ENCODE measurements around the gene APOA4. TPM values are rescaled to one million over a fixed set of nuclear protein-coding genes. Genes with fewer than 3 reads are reported as not detected.
"Not testable (repeated sequence)": the region's sequence is repeated elsewhere in the genome, so short reads cannot be mapped to it uniquely, and the experiment has no call there.

The APOA4 gene
- total RNA-seq, 1 donor from 2014 or later, result not detected

DNA sequence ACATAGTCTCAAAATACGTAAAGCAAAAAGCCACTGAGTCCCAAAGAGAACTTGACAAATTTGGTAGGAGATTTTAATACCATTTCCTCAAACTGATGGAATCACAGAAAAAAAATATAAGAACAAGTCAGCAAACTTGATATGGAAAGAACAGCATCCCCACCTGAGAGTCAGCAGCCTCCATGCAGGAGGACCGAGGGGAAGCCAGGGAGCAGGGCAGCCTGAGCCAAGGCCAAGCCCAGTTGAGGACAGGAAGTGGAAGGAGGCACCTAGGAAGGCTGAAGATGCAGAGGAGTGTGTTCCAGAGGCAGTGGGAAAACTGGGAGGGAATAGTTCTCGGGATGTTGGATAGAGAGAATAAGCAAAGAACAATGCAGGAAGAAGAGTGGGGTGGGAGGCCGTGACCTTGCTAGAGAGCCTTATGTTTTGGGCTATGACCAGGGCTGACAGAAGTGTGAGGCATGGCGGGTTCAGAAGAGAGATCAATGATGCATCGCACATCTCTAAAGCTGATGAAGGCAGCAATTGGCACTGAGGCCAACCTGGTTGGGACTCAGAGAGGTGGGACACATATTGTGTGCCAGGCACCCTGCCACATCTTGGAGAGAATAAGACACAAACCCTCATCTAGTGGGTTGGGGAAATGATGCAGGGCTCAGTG, 15.4 kb downstream of the APOA4 start:
- H3K27ac Mint-ChIP-seq (ENCODE audit: unreplicated experiment), result no peak overlapping the region
- no peak for DNase-seq (ENCODE audit: low read depth, low spot score)
- H3K36me3 Mint-ChIP-seq (ENCODE audit: low read depth), result no peaks in the 10 kb centered on the region
- H3K4me1 Mint-ChIP-seq, result no peaks in the 10 kb centered on the region
- no peak overlapping the region for H3K4me3 Mint-ChIP-seq
- TF ChIP-seq, protein P1, sequence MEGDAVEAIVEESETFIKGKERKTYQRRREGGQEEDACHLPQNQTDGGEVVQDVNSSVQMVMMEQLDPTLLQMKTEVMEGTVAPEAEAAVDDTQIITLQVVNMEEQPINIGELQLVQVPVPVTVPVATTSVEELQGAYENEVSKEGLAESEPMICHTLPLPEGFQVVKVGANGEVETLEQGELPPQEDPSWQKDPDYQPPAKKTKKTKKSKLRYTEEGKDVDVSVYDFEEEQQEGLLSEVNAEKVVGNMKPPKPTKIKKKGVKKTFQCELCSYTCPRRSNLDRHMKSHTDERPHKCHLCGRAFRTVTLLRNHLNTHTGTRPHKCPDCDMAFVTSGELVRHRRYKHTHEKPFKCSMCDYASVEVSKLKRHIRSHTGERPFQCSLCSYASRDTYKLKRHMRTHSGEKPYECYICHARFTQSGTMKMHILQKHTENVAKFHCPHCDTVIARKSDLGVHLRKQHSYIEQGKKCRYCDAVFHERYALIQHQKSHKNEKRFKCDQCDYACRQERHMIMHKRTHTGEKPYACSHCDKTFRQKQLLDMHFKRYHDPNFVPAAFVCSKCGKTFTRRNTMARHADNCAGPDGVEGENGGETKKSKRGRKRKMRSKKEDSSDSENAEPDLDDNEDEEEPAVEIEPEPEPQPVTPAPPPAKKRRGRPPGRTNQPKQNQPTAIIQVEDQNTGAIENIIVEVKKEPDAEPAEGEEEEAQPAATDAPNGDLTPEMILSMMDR (conservative IDR thresholded peaks at IDR 0.05), result no peak
- H3K27me3 Mint-ChIP-seq (ENCODE audit: low read depth), result peaks cover 2% of the 10 kb centered on the region
- H3K9me3 Mint-ChIP-seq, result peaks cover 3% of the 10 kb centered on the region

DNA sequence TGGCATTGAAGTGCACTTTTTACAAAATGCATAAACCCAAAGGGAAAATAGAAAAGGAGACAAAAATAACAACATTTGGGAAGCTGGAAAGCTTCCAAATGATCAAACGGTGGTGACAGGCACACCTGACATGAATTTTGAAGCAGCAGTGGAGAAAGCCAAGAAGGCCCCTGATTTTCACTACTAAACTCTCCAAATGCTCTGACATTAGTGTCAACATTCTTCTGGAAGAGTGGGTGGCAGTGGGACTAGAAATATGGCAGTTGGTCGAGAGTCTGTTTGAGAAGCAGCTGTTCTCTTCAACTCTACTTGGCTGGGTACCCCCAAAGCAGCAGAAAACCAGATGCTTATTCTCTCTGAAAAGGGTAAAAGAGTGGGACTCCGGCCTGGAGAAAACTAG, 19.1 kb downstream of the APOA4 start:
- Mint-ChIP-seq H3K4me1 (no peaks in the 10 kb centered on the region), H3K27ac (ENCODE audit: unreplicated experiment) (peak overlapping the region; percentile 54), H3K36me3 (ENCODE audit: low read depth) (no peaks in the 10 kb centered on the region), H3K4me3 (no peak overlapping the region), H3K9me3 (peaks cover 1% of the 10 kb centered on the region), H3K27me3 (ENCODE audit: low read depth) (peaks cover 4% of the 10 kb centered on the region)
- no peak for DNase-seq (ENCODE audit: low read depth, low spot score)
- TF ChIP-seq, protein P1 (conservative IDR thresholded peaks at IDR 0.05), result no peak

DNA sequence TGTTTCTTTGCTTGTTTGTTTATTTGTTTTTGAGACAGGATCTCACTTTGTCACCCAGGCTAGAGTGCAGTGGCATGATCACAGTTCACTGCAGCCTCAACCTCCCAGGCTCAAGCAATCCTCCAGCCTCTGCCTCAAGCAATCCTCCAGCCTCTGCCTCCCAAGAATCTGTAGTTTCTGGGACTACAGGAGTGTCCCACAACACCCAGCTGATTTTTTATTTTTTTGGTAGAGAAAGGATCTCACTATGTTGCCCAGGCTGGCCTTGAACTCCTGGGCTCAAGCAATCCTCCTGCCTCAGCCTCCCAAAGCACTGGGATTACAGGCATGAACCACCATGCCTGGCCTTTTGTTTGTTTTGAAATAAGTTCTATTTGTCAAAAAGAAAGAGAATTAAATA, 21.4 kb downstream of the APOA4 start:
- not testable (repeated sequence) for H3K36me3 Mint-ChIP-seq (ENCODE audit: low read depth); H3K4me1 Mint-ChIP-seq; DNase-seq (ENCODE audit: low read depth, low spot score); H3K4me3 Mint-ChIP-seq; H3K27me3 Mint-ChIP-seq (ENCODE audit: low read depth); H3K27ac Mint-ChIP-seq (ENCODE audit: unreplicated experiment); H3K9me3 Mint-ChIP-seq

DNA sequence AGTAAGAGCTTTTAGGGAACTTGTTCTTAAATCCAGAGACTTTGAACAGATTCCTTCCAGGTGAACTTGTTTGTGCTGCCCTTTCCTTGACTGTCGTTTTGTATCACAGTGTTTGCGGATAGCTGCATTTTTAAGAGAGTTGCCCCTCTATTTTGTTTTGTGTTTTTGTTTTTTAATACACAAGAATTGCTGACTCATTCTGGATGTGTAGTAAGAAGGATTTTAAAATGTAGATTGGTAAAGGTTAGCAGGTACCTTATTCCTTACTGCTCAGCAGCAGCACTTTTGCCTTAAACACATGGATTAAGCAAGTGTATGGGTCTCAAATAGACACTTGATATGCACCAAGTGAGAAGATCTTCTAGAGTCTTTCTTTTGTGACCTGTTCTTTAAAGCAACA, 22.5 kb downstream of the APOA4 start:
- H3K27me3 Mint-ChIP-seq (ENCODE audit: low read depth), result peaks cover 4% of the 10 kb centered on the region
- no peaks in the 10 kb centered on the region for H3K4me1 Mint-ChIP-seq
- no peaks in the 10 kb centered on the region for H3K9me3 Mint-ChIP-seq
- TF ChIP-seq, protein P1 (conservative IDR thresholded peaks at IDR 0.05), result no peak
- H3K36me3 Mint-ChIP-seq (ENCODE audit: low read depth), result no peaks in the 10 kb centered on the region
- no peak overlapping the region for H3K27ac Mint-ChIP-seq (ENCODE audit: unreplicated experiment)
- no peak for DNase-seq (ENCODE audit: low read depth, low spot score)
- no peak overlapping the region for H3K4me3 Mint-ChIP-seq

DNA sequence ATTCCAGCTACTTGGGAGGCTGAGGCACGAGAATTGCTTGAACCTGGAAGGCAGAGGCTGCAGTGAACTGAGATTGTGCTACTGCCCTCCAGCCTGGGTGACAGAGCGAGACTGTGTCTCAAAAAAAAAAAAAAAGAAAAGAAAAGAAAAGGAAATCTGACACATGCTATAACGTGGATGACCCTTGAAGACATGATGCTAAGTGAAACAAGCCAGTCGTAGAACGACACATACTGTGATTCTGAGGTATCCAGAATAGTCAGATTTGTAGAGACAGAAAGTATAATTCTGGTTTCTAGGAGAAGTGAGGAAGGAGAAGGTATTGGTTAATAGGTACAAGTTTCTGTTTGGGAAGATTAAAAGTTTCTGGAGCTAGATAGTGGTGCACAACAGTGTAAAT, 24.7 kb downstream of the APOA4 start:
- TF ChIP-seq, protein P1 (conservative IDR thresholded peaks at IDR 0.05), result no peak
- H3K27me3 Mint-ChIP-seq (ENCODE audit: low read depth), result peaks cover 4% of the 10 kb centered on the region
- DNase-seq (ENCODE audit: low read depth, low spot score), result no peak
- no peaks in the 10 kb centered on the region for H3K4me1 Mint-ChIP-seq
- H3K9me3 Mint-ChIP-seq, result no peaks in the 10 kb centered on the region
- no peak overlapping the region for H3K4me3 Mint-ChIP-seq
- H3K36me3 Mint-ChIP-seq (ENCODE audit: low read depth), result no peaks in the 10 kb centered on the region
- no peak overlapping the region for H3K27ac Mint-ChIP-seq (ENCODE audit: unreplicated experiment)

DNA sequence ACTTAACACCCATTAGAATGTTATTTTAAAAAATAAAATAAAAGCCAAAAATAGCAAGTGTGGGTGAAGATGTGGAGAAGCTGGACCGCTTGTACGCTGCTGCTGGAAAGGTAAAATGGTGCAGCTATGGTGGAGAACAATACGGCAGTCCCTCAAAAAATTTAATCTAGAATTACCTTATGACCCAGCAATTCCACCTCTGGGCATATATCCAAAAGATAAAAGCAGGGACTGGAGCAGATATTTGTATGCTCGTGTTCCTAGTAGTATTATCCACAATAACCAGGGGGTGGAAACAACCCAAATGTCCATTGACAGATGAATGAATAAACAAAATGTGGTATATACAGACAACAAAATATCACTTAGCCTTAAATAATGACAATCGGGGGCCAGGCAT, 25.3 kb downstream of the APOA4 start:
- H3K4me1 Mint-ChIP-seq, result peaks cover 4% of the 10 kb centered on the region
- TF ChIP-seq, protein P1 (conservative IDR thresholded peaks at IDR 0.05), result no peak
- H3K36me3 Mint-ChIP-seq (ENCODE audit: low read depth), result no peaks in the 10 kb centered on the region
- no peak overlapping the region for H3K27ac Mint-ChIP-seq (ENCODE audit: unreplicated experiment)
- H3K4me3 Mint-ChIP-seq, result no peak overlapping the region
- DNase-seq (ENCODE audit: low read depth, low spot score), result no peak
- H3K9me3 Mint-ChIP-seq, result no peaks in the 10 kb centered on the region
- H3K27me3 Mint-ChIP-seq (ENCODE audit: low read depth), result peaks cover 3% of the 10 kb centered on the region
